HG03432 (cell line): ENCODE data around the gene CMC1.
"Not testable (repeated sequence)": the region's sequence is repeated elsewhere in the genome, so short reads cannot be mapped to it uniquely, and the experiment has no call there.

Experiments
- ATAC-seq: cut with Tn5 transposase; IDR thresholded peaks from one replicate; pipeline ENCODE4 v1.9.1; 2021; ENCODE audit warnings: mild to moderate bottlenecking, moderate library complexity; ENCODE audit not compliant: unreplicated experiment

CMC1 gene

GRCh38 chr3:28243424-28244106 lies 2.1 kb downstream of the CMC1 start:
- no peak for ATAC-seq

DNA sequence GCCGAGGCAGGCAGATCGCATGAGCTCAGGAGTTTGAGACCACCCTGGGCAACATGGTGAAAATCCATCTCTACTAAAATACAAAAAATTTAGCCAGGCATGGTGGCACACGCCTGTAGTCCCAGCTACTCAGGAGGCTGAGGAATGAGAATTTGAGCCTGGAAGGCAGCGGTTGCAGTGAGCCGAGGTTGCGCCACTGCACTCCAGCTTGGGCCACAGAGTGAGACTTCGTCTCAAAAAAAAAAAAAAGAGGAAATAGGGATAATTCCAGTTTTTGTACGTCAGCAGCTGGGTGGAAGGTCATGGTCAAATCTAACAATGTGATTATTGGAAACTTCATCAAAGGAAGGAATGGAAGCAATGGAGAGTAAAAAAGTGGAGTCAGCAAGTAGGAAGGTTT lies 3.1 kb downstream of the CMC1 start:
- no peak for ATAC-seq

GRCh38 chr3:28247286-28247685 lies 5.9 kb downstream of the CMC1 start:
- no peak for ATAC-seq

- ATAC-seq: peak; percentile 39
Observed at GRCh38 chr3:28250999-28251398, 9.6 kb downstream of the CMC1 start.

DNA sequence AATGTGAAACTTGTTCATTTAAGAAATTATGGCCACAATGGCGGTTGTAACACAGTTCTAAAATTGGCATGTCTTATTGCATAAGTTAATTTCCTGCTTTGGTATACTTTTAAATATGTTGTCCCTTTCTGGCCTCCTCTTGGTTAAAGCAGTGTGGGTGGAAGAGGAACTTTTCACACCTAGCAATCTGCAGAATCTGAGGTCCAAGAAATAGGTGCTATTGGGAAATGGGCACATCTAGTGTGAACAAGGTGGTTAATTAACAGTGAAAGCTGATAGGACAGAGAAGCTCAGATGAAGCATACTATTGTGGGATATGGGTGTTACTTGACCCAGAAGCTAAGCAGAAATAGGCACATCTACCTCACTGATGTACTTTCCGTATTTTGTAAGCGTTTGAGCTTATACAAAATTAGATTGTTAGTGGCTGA lies 10.6 kb downstream of the CMC1 start:
- ATAC-seq: peak; percentile 46

DNA sequence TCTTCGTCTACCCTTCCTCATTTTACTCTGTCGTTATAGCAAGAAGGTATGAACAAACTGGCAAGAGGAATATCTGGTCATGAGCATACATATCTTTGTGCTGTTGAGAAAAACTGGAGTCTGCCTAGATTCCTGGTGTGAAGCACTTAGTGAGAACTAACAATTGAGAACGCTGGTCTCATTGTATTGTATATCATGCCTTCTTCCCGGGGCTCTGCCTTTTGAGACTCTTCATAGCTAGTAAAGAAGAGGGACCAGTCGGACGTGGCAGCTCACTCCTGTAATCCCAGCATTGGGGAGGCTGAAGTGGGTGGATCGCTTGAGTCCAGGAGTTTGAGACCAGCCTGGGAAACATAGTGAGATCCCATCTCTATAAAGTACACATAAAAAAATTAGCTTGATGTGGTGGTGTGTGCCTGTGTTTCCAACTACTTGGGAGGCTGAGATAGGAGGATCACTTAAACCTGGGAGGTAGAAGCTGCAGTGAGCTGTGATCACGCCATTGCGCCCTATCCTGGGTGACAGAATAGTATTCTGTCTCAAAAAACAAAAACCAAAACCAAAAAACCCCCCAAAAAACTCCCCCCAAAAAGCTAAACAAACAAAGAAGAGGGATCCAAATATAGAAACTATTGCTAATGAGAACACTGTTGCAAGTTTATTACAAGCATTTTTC lies 11.8 kb downstream of the CMC1 start:
- ATAC-seq: no peak

- no peak for ATAC-seq
Observed at GRCh38 chr3:28262001-28262400, 20.6 kb downstream of the CMC1 start.

DNA sequence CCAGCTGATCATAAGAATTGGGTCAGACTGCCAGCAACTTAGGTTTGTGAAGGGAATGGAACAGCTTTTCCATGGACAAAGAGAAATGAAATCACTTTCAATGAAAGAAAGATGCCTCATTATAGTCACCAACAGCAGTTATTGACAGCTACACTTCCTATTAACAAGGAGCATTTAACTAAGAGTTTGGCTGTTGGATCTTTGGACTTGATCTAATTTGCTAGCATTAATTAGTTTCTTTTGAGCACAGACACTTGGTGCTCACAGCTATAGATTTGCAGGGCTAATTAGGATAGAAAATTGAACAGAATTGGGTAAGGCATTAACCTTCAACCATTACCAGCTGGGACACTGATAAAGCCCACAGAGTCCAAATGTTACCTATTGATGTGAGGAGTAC lies 24.2 kb downstream of the CMC1 start:
- no peak for ATAC-seq

- no peak for ATAC-seq
Observed at GRCh38 chr3:28267984-28268849, 26.8 kb downstream of the CMC1 start.

- no peak for ATAC-seq
Observed at GRCh38 chr3:28268989-28269388, 27.6 kb downstream of the CMC1 start.

GRCh38 chr3:28269884-28270283 lies 28.5 kb downstream of the CMC1 start:
- ATAC-seq: not testable (repeated sequence)

DNA sequence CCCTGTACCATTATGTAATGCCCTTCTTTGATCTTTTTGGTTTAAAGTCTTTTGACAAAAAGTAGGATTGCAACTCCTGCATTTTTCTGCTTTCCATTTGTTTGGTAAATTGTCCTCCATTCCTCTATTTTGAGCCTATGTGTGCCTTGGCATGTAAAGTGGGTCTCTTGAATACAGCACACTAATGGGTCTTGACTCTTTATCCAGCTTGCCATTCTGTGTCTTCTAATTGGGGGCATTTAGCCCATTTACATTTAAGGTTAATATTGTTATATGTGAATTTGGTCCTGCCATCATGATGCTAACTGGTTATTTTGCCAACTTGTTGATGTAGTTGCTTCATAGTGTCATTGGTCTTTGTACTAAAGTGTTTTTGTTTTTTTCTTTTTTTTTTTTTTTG lies 32.4 kb downstream of the CMC1 start:
- ATAC-seq: no peak

DNA sequence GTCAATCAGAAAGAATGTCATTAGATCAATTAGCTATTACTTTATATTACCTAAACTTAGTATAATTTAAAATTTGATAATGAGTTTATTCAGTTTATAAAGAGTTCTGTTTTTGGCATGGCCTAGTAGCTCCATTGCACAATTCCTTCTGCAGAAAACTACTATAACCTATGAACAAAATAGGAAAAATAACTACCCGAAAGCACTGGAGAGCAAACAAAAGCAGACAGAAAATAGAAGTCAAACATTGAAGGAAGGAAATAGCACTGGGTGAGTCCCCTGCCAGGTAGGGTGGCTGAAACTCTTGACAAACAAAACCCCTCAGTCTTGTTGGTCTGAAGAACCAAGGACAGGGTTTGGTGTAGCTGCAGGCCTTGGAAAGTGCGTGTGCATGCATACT lies 37.5 kb downstream of the CMC1 start:
- no peak for ATAC-seq

- ATAC-seq: peak; percentile 65
Observed at GRCh38 chr3:28279770-28280169, 38.4 kb downstream of the CMC1 start.

- no peak for ATAC-seq
Observed at GRCh38 chr3:28280781-28281180, 39.4 kb downstream of the CMC1 start.

- peak; percentile 96 for ATAC-seq
Observed at GRCh38 chr3:28286595-28286994, 45.2 kb downstream of the CMC1 start.

GRCh38 chr3:28287046-28287445 lies 45.6 kb downstream of the CMC1 start:
- no peak for ATAC-seq

- no peak for ATAC-seq
Observed at GRCh38 chr3:28290863-28291300, 49.5 kb downstream of the CMC1 start.

- no peak for ATAC-seq
Observed at GRCh38 chr3:28291577-28291976, 50.2 kb downstream of the CMC1 start.

DNA sequence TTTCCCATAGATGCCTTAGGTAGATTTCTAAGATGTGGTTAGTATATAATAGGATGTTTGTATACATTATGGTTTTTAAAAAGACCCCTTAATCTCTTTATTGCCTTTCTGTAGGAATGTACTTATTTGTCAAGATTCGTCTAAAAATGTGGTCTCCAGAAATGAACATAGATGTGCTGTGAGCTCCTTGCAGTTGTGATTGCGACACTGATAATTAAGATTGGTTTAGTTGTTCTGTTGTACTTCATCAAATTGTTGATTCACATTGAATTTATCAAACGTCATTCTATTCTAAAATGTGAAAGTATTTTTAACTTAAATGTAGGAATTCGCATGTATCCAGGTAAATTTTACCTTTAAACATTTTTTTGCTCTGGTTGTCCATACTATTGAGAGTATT lies 51.2 kb downstream of the CMC1 start:
- ATAC-seq: no peak

- no peak for ATAC-seq
Observed at GRCh38 chr3:28294667-28295413, 53.4 kb downstream of the CMC1 start.
